GM19438 (cell line): ENCODE results near the gene DMBX1.

ENCODE experiments used
- ATAC-seq: cut with Tn5 transposase; IDR thresholded peaks from one replicate; pipeline ENCODE4 v1.9.1; 2021; ENCODE audit warnings: low read depth; ENCODE audit not compliant: unreplicated experiment

Gene DMBX1

GRCh38 chr1:46480959-46481646, 8.5 kb upstream of the DMBX1 start:
- ATAC-seq: no peak

DNA sequence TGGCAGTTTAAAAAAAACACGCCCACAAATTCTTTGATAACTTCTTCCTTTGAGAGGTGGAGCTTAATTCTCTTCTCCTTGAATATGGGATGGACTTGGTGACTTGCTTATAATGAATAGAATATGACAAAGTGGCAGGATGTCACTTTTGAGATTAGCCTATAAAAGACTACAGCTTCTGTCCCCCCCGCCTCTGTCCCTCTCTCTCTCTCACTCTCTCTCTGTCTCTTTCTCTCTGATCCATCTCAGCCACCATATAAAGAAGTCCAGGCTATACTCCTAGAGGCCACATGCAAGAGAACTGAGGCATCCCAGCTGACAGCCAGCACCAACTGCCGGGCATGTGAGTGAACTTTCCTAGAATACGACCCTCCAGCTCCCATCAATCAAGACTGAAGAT, 7.7 kb upstream of the DMBX1 start:
- no peak for ATAC-seq

- no peak for ATAC-seq
These were observed 6.0 kb upstream of the DMBX1 start for GRCh38 chr1:46483589-46483988.

- ATAC-seq: no peak
These were observed 4.7 kb upstream of the DMBX1 start for GRCh38 chr1:46484783-46485490.

GRCh38 chr1:46485564-46486431, 3.8 kb upstream of the DMBX1 start:
- no peak for ATAC-seq

DNA sequence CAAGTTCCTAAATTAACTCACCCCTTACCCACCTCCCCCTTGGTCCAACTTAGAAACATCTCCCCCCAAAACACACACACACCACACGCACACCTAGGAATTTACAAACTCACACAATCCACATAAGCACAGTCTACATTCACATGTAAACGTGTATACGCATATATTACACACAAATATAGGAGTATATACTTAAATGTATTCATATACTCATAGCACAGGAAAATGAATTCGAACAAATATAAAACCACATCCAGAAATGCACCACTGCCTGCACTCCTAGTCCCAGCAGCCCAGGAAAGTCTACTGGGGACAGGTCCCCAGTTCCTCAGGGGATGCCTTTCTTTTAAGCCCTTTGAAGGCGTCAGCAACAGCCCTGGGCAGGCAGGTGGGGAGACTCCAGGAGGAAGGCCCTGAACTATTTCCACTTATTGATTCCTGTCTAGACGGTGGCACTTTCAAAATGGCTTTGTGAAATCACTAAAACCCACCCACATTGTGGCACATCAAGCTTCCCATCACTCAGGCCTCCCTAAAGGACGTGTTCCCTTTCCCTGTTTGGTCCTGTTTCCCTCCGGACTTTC, 3.1 kb upstream of the DMBX1 start:
- no peak for ATAC-seq

DNA sequence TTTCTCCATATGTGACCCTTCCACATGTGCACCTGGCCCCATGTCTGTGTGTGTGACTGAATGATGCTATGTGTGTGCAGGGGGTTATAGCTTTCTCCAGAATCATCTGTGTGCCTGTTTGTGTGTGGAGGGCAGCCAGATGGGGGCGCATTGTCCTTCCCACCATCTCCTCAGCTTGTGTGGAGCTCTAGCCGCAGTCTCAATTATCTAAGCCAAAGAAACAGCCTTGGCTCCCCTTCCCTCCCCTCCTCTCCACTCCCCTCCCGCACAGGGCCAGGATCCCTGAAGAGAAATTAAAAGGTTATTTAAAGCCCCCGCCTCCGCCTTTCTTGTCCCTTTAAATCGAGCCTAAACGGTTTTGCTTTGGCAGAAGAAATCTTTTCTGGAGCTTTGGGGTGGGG, 1.8 kb upstream of the DMBX1 start:
- no peak for ATAC-seq

DNA sequence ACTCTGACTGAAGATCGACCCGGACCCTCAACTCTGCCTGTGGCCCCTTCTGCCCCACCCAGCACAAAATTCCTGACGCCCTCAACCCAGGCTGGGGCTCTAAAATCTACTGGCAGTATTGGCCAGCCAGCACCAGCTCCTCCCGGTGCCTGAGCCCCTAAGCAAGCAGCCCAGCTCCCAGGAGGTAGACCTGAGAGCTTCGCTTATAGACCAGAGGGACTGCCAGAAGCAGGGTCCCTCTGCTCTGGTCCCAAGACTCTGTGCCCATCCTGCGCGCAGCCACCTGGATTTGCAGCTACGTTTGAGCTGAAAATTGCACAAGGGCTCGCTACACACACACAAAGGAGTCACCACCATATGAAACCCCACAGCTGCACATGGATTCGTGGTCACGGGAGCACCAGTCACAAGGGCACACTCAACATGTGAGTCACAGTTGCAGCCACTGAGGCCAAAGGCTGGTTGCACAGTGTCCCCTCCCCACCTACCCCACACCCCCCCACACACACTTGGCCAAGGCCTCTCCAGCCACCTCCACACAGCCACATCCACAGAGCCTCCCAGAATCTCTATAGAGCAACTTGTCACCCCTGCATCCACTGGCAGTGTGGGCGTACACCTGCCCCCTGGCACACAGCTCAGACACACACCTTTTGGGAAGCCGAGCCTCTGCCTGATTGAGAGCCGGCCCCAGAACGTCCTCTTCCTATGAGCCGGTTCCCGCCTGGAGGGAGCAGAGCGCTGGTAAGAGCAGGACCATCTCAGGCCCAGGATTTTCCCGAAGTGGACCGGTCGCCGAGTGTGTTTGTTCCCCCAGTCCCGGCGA, 1.1 kb upstream of the DMBX1 start:
- ATAC-seq: no peak

GRCh38 chr1:46489169-46489637, 433 bp upstream of the DMBX1 start:
- ATAC-seq: no peak

GRCh38 chr1:46490406-46490655, 695 bp downstream of the DMBX1 start:
- ATAC-seq: no peak

DNA sequence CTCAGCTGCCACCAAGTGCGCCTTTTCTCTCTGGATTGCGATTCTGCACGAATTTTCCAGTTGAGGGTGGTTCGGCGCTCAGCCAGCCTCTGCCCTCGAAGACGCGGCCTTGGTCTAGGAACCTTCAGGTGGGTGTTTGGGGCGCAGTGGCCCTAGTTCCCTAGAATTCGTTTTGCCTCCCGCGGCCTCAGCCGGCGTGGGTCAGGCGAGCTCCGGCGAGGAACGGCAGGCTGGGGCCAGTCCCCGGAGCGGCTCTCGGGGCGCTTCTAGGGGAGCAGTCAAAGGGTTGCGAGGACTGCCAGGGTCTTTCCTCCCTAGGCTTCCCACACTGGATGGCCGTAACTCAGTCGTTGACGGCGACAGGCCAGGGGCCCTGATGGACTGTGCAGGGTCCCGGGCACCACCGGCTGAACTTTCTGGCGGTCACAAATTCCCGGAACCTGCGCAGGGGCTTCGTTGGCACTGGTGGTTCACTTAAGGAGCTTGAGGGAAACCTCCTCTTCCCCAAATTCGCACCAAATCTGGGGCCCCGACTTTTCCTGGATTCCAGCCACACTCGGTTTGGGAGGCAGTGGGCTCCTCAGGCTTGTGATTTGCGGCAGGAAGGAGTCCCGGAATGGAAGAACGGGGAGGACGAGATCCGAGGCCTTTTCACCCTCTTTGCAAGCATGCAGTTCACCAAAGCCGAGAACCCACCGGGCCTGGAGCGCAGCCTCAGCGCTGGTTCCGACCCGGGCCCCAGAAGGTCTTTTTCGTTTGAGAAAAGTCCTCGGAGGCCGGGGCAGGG, 1.2 kb downstream of the DMBX1 start:
- no peak for ATAC-seq

DNA sequence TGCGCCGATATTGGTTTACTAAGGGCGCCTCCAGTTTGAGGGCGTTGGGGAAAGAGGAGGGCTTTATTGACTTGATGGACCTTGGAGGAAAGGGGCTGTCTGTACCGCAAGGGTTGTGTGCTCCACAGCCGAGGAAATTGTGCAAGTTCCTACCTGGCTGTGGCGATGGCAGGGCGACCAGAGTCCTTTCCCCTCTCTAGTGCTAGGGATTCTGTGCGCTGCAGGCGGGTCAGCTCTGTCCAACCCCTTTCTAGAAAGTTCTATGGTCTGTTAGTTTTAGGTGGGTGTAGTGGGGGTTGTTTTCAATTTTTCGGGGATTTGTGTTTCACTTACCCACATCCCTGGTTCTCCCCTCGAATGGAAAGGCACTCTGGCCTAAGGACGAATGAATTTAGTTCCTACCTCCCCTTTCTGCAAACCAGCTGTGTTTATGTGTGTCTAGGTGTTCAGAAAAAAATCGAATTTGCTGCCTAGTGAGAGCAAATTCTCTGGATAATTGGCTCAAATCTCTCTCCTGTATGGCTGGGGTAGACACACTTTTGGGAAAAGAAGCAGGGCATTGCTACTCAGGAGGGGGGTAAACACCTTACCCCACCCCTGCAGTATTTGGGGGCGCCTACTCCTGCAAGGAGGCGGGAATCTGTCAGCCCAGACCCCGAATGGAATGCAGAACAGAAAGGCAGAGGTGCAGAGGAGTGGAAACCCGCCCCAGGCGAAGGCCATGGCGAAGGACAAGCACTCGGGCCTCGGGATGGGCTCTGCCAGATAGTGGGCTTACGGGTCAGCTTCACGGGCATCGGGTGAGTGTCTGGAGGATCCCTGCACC, 2.0 kb downstream of the DMBX1 start:
- no peak for ATAC-seq

DNA sequence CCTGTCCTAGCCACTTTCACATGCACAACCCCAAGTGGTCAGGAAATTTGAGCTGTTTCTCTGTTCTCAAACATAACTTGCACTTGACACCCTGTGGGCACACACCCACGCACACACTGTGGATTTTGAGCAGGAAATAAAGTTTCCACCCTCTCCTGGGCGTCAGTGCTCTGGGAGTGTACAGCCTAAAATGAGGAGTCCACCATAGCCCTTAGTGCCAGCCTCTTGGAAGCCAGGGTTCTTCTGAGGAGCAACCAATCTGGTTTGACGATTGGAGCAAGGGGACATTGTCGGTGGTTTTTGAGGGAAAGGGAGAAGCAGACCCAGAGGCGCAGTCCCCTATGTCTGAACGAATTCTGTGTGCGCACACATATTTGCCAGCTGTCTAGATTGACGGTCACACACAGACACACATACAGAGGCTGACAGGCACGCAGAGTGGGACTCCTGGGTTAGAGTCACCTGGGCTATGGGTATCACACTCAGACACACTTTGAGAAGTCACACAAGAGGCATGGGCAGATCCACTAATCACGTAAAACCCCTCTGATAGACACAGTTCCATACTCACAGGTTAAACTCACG, 2.7 kb downstream of the DMBX1 start:
- ATAC-seq: no peak

DNA sequence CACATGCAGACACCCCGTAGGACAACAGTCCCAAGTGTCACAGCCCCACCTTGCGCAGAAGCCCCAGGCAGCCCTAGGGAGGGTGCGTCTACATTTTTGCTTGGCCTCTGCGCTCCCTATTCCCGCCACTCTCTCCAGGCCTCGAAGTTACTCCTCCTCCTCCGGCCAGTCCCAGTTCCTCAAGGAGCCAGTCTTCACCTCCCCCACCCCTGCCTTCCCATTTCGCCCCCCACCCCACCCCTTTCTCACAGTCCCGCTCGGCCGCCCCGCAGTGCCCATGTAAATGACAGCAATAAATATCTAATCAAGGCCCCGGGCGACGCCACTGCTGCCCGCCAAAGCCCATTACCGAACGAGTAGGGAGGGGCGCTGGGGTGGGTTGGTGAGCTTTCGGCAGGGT, 3.2 kb downstream of the DMBX1 start:
- ATAC-seq: no peak

DNA sequence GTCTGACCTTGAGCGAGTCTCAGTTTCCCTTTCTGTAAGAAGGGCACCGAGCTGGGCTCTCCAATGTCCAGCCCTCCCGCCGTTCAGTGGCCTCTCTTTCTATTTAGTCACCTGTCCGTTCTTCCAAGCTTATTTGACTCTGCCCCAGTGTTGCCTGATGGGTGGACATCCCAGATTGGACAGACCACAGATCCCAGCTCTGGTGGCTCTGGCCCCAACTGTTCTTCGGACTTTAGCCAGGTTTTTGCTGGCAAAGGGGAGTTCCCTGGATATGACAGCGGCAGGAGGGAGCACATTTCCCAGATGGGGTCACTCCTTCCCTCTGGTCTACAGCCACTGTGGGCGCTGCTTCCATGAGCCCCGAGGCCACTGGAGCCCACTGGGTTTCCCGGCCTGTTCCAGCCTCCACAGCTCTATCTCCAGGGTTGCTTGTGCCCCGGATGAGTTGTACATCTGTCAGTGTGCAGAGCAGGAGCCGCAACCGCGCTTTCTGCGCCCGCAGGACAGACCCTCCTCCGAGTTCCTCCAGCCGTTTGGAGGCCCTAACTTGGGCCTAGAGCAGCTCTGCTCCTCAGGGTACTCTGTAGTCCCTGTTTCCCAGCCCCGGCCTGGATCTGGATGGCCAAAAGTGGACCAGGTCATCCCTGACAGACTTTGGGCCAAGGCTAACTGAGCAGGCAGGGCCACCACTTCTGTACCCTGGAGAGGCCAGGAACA, 3.8 kb downstream of the DMBX1 start:
- ATAC-seq: no peak

DNA sequence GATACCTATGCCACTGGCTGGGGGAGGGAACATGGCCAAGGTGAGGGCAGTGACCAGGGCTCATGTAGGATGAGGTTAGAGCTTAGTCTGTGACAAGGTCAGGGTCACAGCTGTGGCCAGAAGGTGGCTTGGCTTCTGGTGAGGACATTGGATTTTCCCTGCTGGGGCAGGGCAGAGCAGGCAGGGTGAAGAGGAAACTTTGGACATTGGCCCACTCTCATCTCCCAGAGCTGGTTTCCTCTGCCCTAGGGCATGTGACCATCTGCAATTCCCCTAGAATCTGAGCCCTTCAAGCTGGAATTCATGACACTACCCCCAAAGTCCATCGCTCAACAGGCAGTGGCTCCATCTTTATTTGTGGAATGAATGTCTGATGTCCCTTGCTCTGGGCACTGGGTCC, 5.3 kb downstream of the DMBX1 start:
- ATAC-seq: no peak

DNA sequence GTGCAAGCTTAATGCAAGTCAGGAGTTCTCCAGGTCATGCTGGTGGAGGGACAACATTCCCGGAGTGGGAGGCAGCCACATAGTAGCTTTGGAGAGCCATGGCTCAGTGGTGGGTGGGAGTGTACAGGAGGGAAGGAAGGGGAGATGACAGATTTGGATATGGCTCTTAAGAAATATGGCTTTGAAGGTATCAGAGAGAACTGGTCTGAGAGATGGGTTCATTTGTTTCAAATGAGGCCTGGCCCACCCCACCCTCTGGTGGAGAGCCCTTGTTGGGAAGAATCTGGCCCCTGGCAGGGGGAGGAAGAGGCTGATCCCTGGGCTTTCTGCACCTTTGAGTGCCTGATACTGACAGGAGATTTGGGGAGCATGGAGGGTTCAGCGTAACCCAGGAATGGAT, 6.1 kb downstream of the DMBX1 start:
- ATAC-seq: no peak

DNA sequence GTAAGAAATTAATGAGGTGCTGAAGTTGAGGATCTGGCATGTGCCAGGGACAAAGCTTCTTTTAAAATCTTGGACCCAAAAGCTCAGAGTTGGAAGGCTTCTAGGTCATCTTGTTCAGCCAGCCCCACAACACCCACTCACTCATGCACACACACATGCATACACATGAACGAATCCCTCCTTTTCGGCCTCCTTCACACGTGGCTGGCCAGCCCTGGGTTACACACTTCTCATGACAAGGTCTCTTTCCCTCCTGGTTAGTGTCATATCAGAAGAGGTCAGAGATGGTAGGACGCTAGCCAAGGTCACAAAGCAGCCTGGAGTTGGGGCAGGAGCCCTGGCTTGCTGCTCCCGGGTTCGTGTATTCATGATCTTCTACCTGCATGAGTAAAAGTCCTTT, 6.9 kb downstream of the DMBX1 start:
- no peak for ATAC-seq
